BJ (cell line): ENCODE data around the gene SUSD5. TPM values are rescaled to one million over a fixed set of nuclear protein-coding genes. Genes with fewer than 3 reads are reported as not detected.

Source experiments
- CTCF ChIA-PET: fragments of 350-600 bp; formaldehyde crosslinking; extraction: SDS; loops from one replicate; lab custom pipeline; 2021; ENCODE audit warnings: antibody characterized with exemption, inconsistent platforms; lab: Yijun Ruan, JAX
- POLR2A ChIA-PET: fragments of 300-600 bp; sonication (Branson Sonifier 250); formaldehyde crosslinking; extraction: SDS; loops from one replicate; lab custom pipeline; 2021; ENCODE audit warnings: antibody characterized with exemption; lab: Charles Lee
- DNase-seq: peaks from one replicate; pipeline ENCODE4 v3.0.0-alpha.2; 2011; ENCODE audit warnings: low read depth
- H3K27me3 ChIP-seq: 2 replicates; pipeline ENCODE4 v1.6.0; 2011; ENCODE audit warnings: low read length; ENCODE audit not compliant: control insufficient read depth, insufficient read depth
- H3K36me3 ChIP-seq: 2 replicates; pipeline ENCODE4 v1.5.1; 2011; ENCODE audit warnings: low read length; ENCODE audit not compliant: control insufficient read depth, insufficient read depth
- H3K4me3 ChIP-seq: 2 replicates; pipeline ENCODE4 v1.5.1; 2011; ENCODE audit warnings: low read depth, mild to moderate bottlenecking, control low read depth, low read length
- polyA plus RNA-seq: library from polyadenylated mRNA; depleted of rRNA; stranded (reverse); fragments of >200 nt; gene quantifications from 2 replicates; pipeline ENCODE4 v1.2.3, GENCODE V29; 2011
- TF ChIP-seq, protein P1 (sequence below): IDR thresholded peaks from 2 replicates; pipeline ENCODE4 v1.5.1; 2011; ENCODE audit warnings: low read depth, mild to moderate bottlenecking, control low read depth, inconsistent platforms, low read length, moderate library complexity; ENCODE audit not compliant: insufficient read depth

SUSD5 gene
- polyA plus RNA-seq, 1 experiment: 2.5 TPM

DNA sequence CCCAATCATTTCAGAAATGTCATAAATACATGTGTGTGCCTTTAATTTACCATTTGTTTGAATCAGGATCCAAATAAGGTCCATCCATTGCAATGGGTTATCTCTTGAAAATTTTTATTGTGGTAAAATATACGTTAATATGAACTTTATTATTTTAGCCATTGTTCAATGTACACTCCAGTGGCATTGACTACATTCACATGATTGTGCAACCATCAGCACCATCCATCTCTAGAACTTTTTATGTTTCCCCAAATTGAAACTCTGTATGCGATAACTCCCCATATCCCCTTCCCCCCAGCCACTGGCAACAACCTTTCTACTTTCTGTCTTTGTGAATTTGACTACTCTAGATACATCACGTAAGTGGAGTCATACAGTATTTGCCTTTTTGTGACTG lies 92.8 kb downstream of the SUSD5 start:
- no peaks in the 10 kb centered on the region for H3K27me3 ChIP-seq
- ChIA-PET CTCF (no interaction called here), POLR2A (no interaction called here)
- no peak overlapping the region for H3K4me3 ChIP-seq
- TF ChIP-seq, protein P1, sequence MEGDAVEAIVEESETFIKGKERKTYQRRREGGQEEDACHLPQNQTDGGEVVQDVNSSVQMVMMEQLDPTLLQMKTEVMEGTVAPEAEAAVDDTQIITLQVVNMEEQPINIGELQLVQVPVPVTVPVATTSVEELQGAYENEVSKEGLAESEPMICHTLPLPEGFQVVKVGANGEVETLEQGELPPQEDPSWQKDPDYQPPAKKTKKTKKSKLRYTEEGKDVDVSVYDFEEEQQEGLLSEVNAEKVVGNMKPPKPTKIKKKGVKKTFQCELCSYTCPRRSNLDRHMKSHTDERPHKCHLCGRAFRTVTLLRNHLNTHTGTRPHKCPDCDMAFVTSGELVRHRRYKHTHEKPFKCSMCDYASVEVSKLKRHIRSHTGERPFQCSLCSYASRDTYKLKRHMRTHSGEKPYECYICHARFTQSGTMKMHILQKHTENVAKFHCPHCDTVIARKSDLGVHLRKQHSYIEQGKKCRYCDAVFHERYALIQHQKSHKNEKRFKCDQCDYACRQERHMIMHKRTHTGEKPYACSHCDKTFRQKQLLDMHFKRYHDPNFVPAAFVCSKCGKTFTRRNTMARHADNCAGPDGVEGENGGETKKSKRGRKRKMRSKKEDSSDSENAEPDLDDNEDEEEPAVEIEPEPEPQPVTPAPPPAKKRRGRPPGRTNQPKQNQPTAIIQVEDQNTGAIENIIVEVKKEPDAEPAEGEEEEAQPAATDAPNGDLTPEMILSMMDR: no peak
- no peak for DNase-seq
- H3K36me3 ChIP-seq: peaks cover 11% of the 10 kb centered on the region

DNA sequence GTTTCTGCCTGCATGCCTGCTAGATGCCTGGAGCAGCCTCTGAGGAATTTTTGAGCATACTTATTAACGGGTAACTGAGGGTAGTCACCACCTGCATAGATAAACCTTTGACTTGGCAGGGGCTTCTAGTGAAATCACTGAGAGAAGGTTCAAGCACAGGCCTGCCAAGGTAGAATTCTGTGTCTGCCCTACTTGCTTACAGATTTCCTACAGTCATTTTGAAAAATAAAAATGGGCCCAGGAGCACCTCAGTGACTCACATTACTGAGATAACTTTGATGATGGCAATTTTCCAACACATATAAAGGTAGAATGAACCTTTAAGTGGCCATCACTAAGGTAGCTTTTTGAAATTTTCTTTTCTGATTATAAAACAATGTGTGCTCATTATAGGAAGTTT lies 94.0 kb downstream of the SUSD5 start:
- H3K27me3 ChIP-seq: no peaks in the 10 kb centered on the region
- no peak for DNase-seq
- H3K36me3 ChIP-seq: peaks cover 10% of the 10 kb centered on the region
- H3K4me3 ChIP-seq: no peak overlapping the region
- POLR2A ChIA-PET: no interaction called here
- TF ChIP-seq, protein P1: no peak
- CTCF ChIA-PET: no interaction called here

DNA sequence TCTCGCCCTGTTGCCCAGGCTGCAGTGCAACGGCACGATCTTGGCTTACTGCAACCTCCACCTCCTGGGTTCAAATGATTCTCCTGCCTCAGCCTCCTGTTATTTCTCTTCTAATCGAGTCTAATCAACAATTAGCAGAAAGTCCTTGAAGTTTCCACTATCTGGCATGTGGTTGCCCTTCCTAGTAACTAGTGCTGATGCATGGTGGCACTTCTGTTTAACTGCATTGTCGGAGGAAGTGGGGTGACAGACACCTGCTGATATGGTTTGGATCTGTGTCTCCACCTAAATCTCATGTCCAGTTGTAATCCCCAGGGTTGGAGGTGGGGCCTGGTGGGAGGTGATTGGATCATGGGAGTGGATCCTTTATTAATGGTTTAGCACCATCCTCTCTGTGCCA lies 95.6 kb downstream of the SUSD5 start:
- Histone ChIP-seq H3K4me3 (no peak overlapping the region), H3K36me3 (peaks cover 10% of the 10 kb centered on the region), H3K27me3 (no peaks in the 10 kb centered on the region)
- ChIA-PET CTCF (interaction anchor here (1.5 kb wide), 1 partner anchor 10 kb away, joined by 4 read pairs; no protein-coding TSS in a partner anchor), POLR2A (no interaction called here)
- TF ChIP-seq, protein P1: no peak
- DNase-seq: no peak

DNA sequence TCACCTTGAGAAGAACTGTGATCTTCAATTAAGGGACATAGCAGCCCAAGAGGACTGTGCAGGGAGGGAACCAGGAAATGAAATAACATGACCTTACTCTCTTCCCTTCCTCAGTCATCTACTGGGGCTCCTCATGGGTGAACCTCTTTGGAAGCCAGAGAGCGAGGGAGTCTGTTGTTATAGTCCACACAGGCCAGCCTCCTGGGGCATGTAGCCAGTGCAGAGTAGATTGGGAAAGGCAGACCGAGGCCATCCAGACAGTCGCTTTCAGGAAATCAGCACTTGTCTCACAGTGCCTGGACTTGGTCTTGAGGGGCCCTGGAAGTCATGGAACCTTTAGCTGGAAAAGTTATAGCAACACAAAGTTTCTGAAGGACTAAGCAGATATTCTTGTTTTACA lies 98.7 kb downstream of the SUSD5 start:
- ChIA-PET POLR2A (no interaction called here), CTCF (no interaction called here)
- DNase-seq: no peak
- H3K27me3 ChIP-seq: no peaks in the 10 kb centered on the region
- TF ChIP-seq, protein P1: no peak
- no peak overlapping the region for H3K4me3 ChIP-seq
- H3K36me3 ChIP-seq: peaks cover 8% of the 10 kb centered on the region

DNA sequence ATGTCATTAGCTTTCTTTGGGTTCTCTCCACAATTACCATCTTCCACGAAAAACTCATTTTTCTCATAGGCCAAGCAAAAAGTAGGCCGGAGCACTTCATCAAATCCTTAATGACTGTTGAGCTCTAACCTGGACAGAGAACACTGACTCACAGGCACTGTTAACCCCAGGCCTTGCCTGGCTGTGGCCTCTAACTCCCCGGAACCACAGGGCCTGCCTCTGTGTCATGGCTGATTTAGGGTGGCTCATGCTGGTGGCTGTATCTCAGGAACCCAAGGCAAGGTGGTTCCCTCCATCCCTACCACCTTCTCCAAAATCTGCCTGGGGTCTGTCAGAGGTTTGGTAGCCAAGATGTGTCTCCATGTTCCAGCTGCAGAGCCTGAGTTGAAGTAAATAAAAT lies 101.1 kb downstream of the SUSD5 start:
- TF ChIP-seq, protein P1: no peak
- DNase-seq: no peak
- H3K4me3 ChIP-seq: no peak overlapping the region
- peaks cover 5% of the 10 kb centered on the region; the same call in 1 of the 2 replicates for H3K36me3 ChIP-seq
- ChIA-PET CTCF (interaction anchor here (1.4 kb wide), 1 partner anchor 14 kb away, joined by 7 read pairs; no protein-coding TSS in a partner anchor), POLR2A (no interaction called here)
- H3K27me3 ChIP-seq: no peaks in the 10 kb centered on the region
